HUES64 (cell line): ENCODE data around the gene REEP3.

Source experiments
- H3K27ac ChIP-seq: 2 replicates; pipeline ENCODE4 v1.7.0; 2013; ENCODE audit warnings: low read depth, low read length, inconsistent platforms
- H3K27me3 ChIP-seq: 2 replicates; pipeline ENCODE4 v1.6.1; 2013; ENCODE audit warnings: mild to moderate bottlenecking, low read length; ENCODE audit not compliant: insufficient read depth
- H3K36me3 ChIP-seq: 2 replicates; pipeline ENCODE4 v1.6.1; 2013; ENCODE audit warnings: mild to moderate bottlenecking, low read length; ENCODE audit not compliant: insufficient read depth
- H3K4me1 ChIP-seq: 2 replicates; pipeline ENCODE4 v1.6.1; 2013; ENCODE audit warnings: mild to moderate bottlenecking, low read length, moderate library complexity; ENCODE audit not compliant: insufficient read depth
- H3K4me3 ChIP-seq: 2 replicates; pipeline ENCODE4 v1.5.1; 2013; ENCODE audit warnings: mild to moderate bottlenecking, low read length, moderate library complexity
- H3K9ac ChIP-seq: 2 replicates; pipeline ENCODE4 v1.6.1; 2013; ENCODE audit warnings: mild to moderate bottlenecking, low read depth, low read length
- H3K9me3 ChIP-seq: 2 replicates; pipeline ENCODE4 v1.6.1; 2013; ENCODE audit warnings: low read depth, low read length; ENCODE audit not compliant: insufficient read depth
- WGBS: fragments of 150-250, 120-280 bp; methylation state at CpG from one replicate; pipeline ENCODE4 v1.1.7; 2013; ENCODE audit warnings: missing lambda C conversion rate; 5-methylcytosine and 5-hydroxymethylcytosine counted together

REEP3 gene

DNA sequence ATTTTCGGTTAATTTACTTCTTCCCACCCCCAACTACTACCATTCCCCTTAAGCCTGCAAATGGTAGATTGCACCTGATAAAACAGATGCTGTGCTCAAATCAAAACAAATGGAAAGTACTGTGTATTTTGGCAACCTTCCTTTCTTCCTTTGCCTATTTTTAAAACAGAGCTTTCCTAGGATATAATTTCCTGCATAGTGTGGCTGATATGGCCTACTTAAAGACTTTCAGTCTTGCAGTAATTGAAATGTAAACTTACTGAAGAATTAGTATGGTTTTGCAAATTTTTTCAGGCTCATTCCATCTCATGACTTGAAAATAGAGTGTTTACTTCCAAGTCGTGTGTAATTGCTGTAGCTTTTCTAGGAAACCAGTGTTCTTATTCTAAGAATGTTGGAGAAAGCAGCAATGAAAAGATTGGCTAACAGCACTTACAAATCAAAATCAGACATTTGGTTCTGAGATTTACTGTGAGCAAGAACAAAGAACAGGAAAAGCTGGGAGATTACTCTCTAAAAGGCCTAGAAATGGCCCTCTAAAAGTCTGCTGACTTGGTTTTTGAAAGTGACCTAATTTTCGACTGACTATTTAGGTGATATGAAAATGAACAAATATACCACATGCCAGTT is 52.0 kb downstream of the REEP3 start:
- H3K9ac ChIP-seq, result peak overlapping the region; percentile 23; the same call in 1 of the 2 replicates
- peak overlapping the region; percentile 77 for H3K27ac ChIP-seq
- H3K36me3 ChIP-seq, result peaks cover 26% of the 10 kb centered on the region
- H3K9me3 ChIP-seq, result no peaks in the 10 kb centered on the region
- 38% methylated on average over 2 of the region's 3 CpGs for WGBS
- H3K4me1 ChIP-seq, result peaks cover 19% of the 10 kb centered on the region
- no peaks in the 10 kb centered on the region for H3K27me3 ChIP-seq
- no peak overlapping the region for H3K4me3 ChIP-seq

- Histone ChIP-seq H3K27ac (no peak overlapping the region), H3K36me3 (peaks cover 22% of the 10 kb centered on the region)
These were observed 52.8 kb downstream of the REEP3 start for GRCh38 chr10:63574011-63574410.

DNA sequence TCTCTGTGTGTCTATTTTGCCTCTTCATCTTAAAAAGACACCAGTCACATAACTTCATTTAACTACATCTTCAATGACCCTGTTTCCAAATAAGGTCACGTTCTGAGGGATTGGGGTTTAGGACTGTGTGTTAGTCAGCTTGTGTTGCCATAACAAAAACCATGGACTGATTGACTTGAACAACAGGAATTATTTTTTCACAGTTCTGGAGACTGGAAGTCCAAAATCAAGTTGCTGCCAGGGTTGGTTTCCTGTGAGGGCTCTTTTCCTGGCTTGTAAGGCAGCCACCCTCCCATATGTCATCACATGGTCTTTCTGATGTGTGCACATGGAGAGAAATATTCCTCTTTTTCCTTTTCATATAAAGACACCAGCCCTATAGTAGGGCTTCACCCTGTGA is 55.3 kb downstream of the REEP3 start:
- H3K9ac ChIP-seq, result no peak overlapping the region
- no peaks in the 10 kb centered on the region for H3K9me3 ChIP-seq
- no peaks in the 10 kb centered on the region for H3K27me3 ChIP-seq
- no peak overlapping the region for H3K27ac ChIP-seq
- WGBS, result 88% methylated on average over 1 of the region's 1 CpG
- H3K4me1 ChIP-seq, result peaks cover 19% of the 10 kb centered on the region
- no peak overlapping the region for H3K4me3 ChIP-seq
- peaks cover 10% of the 10 kb centered on the region; the same call in 1 of the 2 replicates for H3K36me3 ChIP-seq

More at GRCh38 chr10:63574011-63574410, 52.8 kb downstream of the REEP3 start:
- H3K4me1 ChIP-seq, result peaks cover 19% of the 10 kb centered on the region
- H3K9me3 ChIP-seq, result no peaks in the 10 kb centered on the region
- no peaks in the 10 kb centered on the region for H3K27me3 ChIP-seq
- peak overlapping the region; percentile 23; the same call in 1 of the 2 replicates for H3K9ac ChIP-seq
- WGBS, result 50% methylated on average over 2 of the region's 2 CpGs
- H3K4me3 ChIP-seq, result no peak overlapping the region

- no peak overlapping the region for H3K9ac ChIP-seq
- no peak overlapping the region for H3K4me3 ChIP-seq
- no peaks in the 10 kb centered on the region for H3K9me3 ChIP-seq
- peaks cover 4% of the 10 kb centered on the region for H3K4me1 ChIP-seq
- H3K36me3 ChIP-seq, result peaks cover 10% of the 10 kb centered on the region; the same call in 1 of the 2 replicates
- WGBS, result 83% methylated on average over 6 of the region's 7 CpGs
- H3K27me3 ChIP-seq, result no peaks in the 10 kb centered on the region
- no peak overlapping the region for H3K27ac ChIP-seq
These were observed 57.3 kb downstream of the REEP3 start for GRCh38 chr10:63578501-63578900.

DNA sequence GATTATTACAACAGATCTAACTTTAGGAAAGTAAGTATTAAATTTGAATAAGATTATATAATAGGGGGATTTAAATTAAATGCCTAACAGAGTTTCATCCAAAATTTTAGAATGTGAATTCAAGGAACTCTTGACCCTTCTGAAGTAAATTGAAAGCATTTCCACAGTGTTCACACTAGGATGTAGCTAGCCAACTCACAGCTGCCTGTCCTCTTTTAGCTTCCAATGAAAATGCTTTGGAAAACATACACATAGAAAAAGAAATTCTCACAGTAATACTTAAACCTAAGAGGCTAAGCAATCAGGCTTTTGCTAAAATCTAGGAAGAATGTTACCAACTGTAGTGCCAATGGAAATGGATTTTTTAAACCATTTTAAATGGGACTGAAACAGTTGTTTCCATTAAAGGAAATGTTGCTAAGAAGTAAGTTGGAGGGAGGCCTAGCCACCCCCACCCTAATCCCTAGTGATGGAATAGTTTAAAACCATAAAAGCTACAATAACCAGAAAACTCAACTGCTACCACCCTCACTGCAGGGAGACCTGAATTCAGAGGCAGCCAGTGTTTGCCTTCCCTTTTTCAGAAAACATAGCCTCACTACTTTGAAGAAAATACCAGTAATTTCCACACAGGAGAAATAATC is 58.3 kb downstream of the REEP3 start:
- H3K4me3 ChIP-seq, result no peak overlapping the region
- peaks cover 10% of the 10 kb centered on the region; the same call in 1 of the 2 replicates for H3K36me3 ChIP-seq
- no peak overlapping the region for H3K27ac ChIP-seq

DNA sequence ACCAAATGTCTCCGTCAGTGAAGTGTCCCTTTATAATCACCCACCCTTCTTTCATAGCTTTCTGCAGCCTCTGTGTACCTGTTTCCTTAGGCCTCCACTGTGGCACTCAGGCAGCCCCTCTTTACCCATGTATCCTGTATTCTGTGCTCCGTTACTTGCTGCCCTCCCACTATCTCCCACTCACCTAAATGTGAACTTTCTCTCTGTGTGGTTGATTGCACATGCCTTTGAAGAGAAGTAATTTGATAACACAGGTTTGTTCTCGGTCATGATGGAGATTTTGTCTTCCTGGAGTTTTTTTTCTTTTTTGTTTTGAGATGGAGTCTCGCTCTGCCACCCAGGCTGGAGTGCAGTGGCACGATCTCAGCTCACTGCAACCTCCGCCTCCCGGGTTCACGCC is 61.5 kb downstream of the REEP3 start:
- WGBS, result 97% methylated on average over 8 of the region's 8 CpGs
- Histone ChIP-seq H3K4me3 (no peak overlapping the region), H3K27ac (no peak overlapping the region), H3K4me1 (no peaks in the 10 kb centered on the region), H3K27me3 (no peaks in the 10 kb centered on the region), H3K9me3 (no peaks in the 10 kb centered on the region), H3K9ac (no peak overlapping the region), H3K36me3 (no peaks in the 10 kb centered on the region)

More for the DNA sequence above, 58.3 kb downstream of the REEP3 start:
- no peaks in the 10 kb centered on the region for H3K4me1 ChIP-seq
- H3K9ac ChIP-seq, result no peak overlapping the region
- no peaks in the 10 kb centered on the region for H3K9me3 ChIP-seq
- no peaks in the 10 kb centered on the region for H3K27me3 ChIP-seq

DNA sequence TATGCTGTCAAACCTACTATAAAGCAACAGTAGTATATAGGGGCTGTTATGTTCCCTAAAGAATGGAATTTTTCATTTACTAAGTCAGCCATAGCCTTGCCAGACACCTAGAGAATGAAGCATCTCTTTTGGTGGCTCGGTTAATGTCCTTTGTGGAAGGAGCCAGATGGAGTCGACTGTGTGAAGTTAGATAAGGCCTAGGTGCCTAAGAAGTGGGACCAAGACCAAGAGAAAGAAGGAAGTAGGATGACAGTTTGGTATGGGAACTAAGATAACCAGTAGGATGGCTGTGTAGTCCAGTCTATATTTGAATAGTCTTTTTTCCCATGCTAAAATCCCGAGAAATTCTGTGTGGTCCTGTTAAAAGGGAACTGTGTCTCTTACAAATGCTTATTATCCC is 62.2 kb downstream of the REEP3 start:
- Histone ChIP-seq H3K9ac (no peak overlapping the region), H3K27ac (no peak overlapping the region), H3K9me3 (no peaks in the 10 kb centered on the region), H3K27me3 (no peaks in the 10 kb centered on the region), H3K4me1 (no peaks in the 10 kb centered on the region), H3K36me3 (no peaks in the 10 kb centered on the region), H3K4me3 (no peak overlapping the region)
- WGBS, result 93% methylated on average over 3 of the region's 3 CpGs

DNA sequence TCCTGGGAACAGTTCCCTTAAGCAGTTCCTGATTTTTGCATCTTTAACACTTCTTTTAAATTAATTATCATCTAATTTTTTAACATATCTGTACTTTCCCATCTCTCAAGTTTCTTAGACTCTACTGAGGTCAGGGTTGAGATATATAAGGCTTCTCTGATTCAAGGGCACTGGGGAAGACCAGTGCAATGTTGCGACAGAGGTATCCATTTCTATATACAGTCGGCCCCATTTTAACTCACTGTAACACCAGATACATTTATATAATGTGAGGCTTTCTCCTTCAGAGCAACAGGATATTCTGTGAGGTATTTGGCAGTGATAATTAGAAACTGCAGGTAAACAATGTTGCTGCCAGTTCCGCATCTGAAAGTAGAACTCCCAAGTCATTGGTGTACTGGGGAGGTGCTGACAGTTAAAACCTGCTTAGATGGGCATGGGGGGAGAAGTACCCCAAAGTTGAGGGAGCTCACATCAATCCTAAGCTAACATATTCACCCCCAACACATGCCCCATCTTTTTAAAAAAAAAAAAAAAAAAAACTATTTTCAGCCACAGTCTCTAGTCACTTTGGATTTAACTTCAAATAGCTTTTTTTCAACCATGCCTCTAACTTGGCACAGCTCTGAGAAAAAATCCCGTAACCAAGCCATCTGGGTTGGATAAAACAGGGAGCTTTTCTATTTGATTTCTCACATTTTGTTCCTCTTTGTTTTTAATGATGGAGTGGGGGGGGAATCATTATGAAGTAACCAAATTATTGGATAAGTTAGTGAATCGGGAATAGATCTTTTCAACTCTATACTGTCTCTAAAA is 62.9 kb downstream of the REEP3 start:
- Histone ChIP-seq H3K4me1 (no peaks in the 10 kb centered on the region), H3K9me3 (no peaks in the 10 kb centered on the region), H3K4me3 (no peak overlapping the region), H3K9ac (no peak overlapping the region), H3K27ac (no peak overlapping the region), H3K36me3 (no peaks in the 10 kb centered on the region), H3K27me3 (no peaks in the 10 kb centered on the region)
- WGBS, result 90% methylated on average over 3 of the region's 5 CpGs

DNA sequence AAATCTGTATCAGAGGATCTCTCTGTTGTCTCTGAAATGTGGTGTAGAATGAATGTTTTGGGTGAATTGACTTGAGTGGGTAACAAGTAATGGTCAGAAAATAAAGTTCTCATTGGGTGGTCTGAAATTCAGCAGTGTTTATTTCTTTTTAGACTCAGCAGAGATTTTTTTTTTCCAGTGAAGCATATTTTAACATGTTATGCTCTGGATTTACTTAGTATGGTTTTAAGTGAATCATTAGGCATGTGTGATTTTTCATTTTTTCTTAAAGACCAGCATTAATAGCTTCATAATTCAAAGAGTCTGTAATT is 63.5 kb downstream of the REEP3 start:
- H3K36me3 ChIP-seq, result no peaks in the 10 kb centered on the region
- H3K4me3 ChIP-seq, result no peak overlapping the region
- H3K9ac ChIP-seq, result no peak overlapping the region
- no peaks in the 10 kb centered on the region for H3K9me3 ChIP-seq
- H3K4me1 ChIP-seq, result no peaks in the 10 kb centered on the region
- H3K27me3 ChIP-seq, result no peaks in the 10 kb centered on the region
- H3K27ac ChIP-seq, result no peak overlapping the region

DNA sequence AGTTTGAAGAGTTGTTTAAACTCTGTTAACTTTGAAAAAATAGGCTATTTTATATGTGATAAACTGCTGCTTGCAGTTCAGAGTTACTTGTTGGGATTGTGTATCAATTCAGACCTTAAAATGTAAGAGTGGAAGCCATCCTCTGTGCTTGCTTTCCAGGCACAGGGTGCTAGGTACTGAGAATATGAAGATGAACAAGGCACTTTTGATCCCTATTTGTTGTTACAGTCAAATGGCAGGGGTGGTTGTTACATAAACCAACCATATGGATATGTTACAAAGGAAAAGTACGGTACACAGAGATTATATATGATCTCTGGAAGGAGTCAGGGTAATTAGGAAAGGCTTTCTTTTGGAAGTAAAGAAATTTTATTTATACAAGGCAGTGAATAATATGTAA is 63.8 kb downstream of the REEP3 start:
- Histone ChIP-seq H3K36me3 (no peaks in the 10 kb centered on the region), H3K27ac (no peak overlapping the region), H3K4me3 (no peak overlapping the region), H3K9me3 (no peaks in the 10 kb centered on the region), H3K9ac (no peak overlapping the region), H3K27me3 (no peaks in the 10 kb centered on the region), H3K4me1 (no peaks in the 10 kb centered on the region)
- WGBS, result 94% methylated on average over 1 of the region's 1 CpG

GRCh38 chr10:63586043-63586442 is 64.8 kb downstream of the REEP3 start:
- no peak overlapping the region for H3K9ac ChIP-seq
- no peaks in the 10 kb centered on the region for H3K9me3 ChIP-seq
- H3K4me3 ChIP-seq, result no peak overlapping the region
- H3K4me1 ChIP-seq, result no peaks in the 10 kb centered on the region
- WGBS, result 100% methylated on average over 1 of the region's 2 CpGs
- no peaks in the 10 kb centered on the region for H3K36me3 ChIP-seq
- no peaks in the 10 kb centered on the region for H3K27me3 ChIP-seq
- H3K27ac ChIP-seq, result no peak overlapping the region
